GM15510 (cell line): ENCODE data around the gene HOXB4.

Experiments used
- POLR2A ChIP-seq: IDR thresholded peaks from 3 replicates; pipeline ENCODE4 v1.6.1; 2011; ENCODE audit warnings: borderline replicate concordance; ENCODE audit not compliant: insufficient read length; ENCODE audit errors: extremely low read depth

HOXB4 gene

GRCh38 chr17:48617471-48618255 lies 39.5 kb upstream of the HOXB4 start:
- no peak for TF ChIP-seq POLR2A

DNA sequence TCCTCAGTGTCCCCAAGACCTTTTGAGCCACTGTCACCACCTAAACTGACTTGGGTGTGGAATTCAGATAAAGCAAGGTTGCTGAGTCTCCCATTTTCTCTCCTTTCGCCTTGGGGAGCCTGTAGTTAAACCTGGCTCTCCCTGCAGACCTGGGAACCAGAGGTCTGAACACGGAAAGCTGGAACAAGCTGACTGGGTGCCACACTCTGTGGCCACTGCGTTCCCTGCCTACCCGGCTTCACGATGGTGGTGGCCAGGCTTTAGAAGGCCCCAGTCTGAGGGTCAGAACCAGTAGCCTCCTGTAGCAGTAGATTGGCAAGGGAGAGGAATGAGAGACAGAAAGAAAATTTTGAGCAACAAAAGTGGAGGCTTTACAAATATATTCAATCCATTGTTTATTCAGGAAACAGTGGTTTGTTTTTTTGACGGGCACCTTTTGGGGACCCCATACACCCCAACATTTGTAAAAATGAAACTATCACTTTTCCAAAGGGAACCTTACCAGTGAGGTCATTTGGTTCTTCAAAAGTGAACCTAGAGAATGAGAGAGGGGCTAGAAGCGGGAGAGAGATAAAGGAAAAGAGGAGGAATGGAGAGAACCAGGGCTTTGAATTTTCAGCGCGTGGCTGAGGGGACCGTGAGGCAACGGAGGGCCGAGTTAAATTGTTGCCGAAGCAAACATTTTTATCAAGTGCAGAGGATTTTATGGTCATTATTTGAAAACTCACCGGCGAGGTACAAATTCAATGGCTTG lies 38.7 kb upstream of the HOXB4 start:
- no peak for TF ChIP-seq POLR2A

- no peak for TF ChIP-seq POLR2A
Observed at GRCh38 chr17:48615963-48616716, 38.0 kb upstream of the HOXB4 start.

DNA sequence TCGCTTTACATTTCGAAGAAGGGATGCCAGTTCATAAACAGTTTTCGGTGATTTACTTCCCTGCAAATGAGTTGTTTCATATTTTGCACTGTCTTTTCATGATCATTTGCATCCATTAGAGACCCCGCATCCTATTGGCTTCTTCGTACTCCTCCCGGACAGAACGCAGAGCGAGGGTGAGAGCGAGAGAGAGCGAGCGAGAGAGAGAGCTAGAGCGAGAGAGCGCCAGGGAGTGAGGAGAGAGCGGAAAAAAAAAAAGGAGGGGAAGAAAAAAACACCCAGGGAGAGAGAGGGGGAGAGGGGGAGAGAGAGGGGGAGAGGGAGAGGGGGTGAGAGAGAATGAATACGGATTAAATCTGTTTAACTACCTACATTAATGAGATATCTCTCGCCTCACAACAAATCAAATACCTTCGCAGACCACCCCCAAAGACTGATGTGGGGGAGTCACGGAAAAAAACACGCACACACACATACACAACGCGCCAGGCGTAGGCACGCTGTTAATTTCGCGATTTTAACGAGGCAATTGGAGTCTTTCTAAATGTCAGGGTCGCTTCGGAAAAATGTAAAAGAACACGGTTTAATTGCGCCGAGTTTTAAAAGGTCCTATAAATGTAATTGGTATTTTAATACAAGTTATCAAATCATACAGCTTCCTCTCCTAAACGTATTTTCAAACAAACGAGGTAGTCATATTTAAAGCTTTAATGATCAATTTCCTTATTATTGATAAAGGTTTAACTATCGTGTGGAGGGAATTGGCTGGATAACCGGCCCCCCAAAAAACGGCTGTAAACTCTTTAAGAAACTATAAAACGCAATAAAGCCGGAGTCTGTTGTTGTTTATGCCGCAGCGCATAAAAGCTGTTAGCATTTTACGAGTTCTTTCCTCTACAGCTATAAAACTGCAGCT lies 37.2 kb upstream of the HOXB4 start, which contains the start of gene HOXB8:
Gene HOXB8 (minus strand): TSS at position 246 of the 916 bp plus-strand sequence. CDS start 588 bp downstream, outside the sequence.
- no peak for TF ChIP-seq POLR2A

- TF ChIP-seq POLR2A: no peak
Observed at GRCh38 chr17:48613862-48614694, 35.9 kb upstream of the HOXB4 start.

DNA sequence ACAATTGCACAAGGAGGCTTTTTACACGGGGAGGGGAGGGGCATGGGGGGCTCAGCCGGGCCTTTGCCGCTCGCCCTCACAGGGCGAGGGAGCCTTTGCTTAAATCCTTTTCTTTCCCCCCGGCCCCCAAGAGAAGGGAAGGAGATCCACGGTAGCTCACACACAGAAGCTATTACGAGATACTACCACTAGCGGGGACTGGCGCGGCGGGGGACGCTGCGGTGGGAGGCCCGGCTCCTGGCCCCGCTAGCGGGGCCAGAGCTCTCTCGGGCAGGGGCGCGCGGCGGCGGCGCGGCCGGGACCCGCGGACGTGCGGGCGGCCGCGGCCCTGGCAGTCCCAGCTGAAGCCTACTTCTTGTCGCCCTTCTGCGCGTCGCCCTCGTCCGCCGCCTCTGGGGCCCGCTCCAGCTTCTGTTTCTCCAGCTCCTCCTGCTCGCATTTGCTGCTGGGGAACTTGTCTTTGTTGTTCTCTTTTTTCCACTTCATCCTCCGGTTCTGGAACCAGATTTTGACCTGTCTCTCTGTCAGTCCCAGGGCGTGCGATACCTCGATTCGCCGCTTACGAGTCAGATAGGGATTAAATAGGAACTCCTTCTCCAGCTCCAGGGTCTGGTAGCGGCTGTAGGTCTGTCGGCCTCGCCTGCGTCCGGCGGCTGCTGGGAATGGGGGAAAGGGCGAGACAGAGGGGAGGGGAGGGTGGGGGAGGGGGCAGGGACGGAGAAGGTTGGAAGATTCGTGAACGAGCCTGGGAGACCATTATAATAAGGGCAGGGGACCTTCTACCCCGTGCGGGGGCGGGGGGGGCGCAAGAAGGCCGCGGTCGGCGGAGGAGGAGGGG lies 34.9 kb upstream of the HOXB4 start:
- no peak for TF ChIP-seq POLR2A

- TF ChIP-seq POLR2A: no peak
Observed at GRCh38 chr17:48612456-48612853, 34.3 kb upstream of the HOXB4 start.

GRCh38 chr17:48611681-48612455 lies 33.7 kb upstream of the HOXB4 start:
- TF ChIP-seq POLR2A: no peak

DNA sequence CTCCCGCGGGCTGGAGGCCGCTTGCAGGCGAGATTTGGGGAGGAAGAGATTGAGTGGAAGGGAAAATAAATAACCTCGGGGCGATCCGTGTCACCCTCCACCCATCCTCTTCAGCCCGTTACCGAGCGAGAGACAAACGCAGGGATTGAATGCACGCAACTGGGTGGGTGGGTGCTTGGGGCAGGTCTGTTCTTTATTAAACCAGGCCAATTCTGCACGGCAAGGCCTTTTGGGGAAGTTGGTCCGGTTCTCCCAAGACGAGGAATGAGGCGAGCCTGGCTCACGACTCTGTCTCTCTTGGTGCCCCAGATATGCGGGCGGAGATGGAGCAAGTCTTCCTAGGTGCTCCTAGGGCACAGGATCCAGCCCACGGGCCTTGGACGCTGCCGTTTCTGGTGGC lies 33.1 kb upstream of the HOXB4 start:
- no peak for TF ChIP-seq POLR2A

DNA sequence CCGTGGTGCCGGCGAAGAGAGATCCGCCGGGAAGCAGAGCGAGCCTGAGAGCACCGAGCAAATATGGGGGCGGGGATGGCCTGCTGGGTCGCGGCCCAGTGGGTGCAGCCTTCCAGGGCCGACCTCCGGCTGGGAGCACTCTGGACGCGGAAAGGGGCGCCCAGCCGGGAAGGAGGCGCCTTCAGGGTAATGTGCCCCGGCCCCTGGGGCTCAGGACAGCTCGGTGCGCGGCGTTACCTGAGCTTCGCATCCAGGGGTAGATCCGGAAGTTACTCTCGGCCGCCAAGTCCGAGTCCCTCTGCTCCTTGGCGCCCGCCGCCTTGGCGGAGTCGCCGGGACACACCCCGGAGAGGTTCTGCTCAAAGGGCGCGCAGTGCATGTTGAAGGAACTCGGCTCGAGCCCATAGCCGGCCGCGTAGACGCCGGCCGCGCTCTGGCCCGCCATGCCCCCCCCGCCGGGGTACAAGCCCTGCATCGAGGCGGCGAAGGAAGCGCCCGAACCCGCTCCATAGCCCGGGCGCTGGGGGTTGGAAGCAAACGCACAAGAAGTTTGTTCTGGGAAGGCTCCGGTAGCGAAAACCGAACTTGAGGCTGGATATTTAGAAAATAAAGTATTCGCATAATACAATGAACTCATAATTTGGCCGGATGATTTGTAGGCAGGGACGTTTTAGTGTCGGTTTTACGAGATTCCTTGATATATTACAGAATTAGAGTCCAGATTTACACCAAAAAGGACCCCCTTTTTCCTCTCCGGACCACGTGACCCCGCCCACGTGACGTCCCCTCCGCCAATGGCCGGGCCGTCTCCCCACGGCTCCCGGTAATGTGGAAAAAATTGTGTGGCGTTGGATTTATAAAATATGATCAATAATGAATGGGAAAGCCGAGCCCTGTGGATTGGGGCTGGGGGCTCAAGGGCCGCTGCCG lies 32.4 kb upstream of the HOXB4 start, which contains the start of gene HOXB7:
Gene HOXB7 (minus strand): TSS at position 736 of the 930 bp plus-strand sequence. CDS start 99 bp downstream, at position 637.
- peak; percentile 23 for TF ChIP-seq POLR2A

- no peak for TF ChIP-seq POLR2A
Observed at GRCh38 chr17:48609759-48610281, 31.7 kb upstream of the HOXB4 start.

DNA sequence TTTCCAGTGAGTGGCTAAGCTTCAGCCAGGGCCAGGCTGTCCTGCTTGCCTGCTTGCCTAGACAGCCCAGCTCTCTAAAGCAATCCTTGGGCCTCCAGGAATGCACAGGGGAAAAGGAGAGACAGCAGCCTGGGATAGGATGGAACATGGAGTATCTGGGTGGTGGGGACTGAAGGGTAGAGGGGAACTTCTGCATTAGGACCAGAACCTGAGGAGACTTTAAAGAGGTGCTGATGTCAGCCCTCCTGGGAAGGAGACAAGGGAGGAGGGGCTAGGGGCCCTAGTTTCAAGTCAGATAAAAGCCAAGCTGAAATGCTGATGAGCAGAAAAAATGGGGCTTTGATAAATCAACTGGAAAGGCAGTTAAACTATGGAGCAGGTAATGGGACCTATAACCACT lies 30.9 kb upstream of the HOXB4 start:
- TF ChIP-seq POLR2A: no peak
